ENCODE measurements around the gene PGBD5.

The PGBD5 gene

GRCh38 chr1:230272557-230272956 lies 153.6 kb downstream of the PGBD5 start:
- no peak overlapping the region for H3K27ac ChIP-seq
- TF ChIP-seq, protein P1, sequence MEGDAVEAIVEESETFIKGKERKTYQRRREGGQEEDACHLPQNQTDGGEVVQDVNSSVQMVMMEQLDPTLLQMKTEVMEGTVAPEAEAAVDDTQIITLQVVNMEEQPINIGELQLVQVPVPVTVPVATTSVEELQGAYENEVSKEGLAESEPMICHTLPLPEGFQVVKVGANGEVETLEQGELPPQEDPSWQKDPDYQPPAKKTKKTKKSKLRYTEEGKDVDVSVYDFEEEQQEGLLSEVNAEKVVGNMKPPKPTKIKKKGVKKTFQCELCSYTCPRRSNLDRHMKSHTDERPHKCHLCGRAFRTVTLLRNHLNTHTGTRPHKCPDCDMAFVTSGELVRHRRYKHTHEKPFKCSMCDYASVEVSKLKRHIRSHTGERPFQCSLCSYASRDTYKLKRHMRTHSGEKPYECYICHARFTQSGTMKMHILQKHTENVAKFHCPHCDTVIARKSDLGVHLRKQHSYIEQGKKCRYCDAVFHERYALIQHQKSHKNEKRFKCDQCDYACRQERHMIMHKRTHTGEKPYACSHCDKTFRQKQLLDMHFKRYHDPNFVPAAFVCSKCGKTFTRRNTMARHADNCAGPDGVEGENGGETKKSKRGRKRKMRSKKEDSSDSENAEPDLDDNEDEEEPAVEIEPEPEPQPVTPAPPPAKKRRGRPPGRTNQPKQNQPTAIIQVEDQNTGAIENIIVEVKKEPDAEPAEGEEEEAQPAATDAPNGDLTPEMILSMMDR (IDR thresholded peaks at IDR 0.05), result no peak
- TF ChIP-seq ZFX (IDR thresholded peaks at IDR 0.05; ENCODE audit: borderline replicate concordance), result no peak

DNA sequence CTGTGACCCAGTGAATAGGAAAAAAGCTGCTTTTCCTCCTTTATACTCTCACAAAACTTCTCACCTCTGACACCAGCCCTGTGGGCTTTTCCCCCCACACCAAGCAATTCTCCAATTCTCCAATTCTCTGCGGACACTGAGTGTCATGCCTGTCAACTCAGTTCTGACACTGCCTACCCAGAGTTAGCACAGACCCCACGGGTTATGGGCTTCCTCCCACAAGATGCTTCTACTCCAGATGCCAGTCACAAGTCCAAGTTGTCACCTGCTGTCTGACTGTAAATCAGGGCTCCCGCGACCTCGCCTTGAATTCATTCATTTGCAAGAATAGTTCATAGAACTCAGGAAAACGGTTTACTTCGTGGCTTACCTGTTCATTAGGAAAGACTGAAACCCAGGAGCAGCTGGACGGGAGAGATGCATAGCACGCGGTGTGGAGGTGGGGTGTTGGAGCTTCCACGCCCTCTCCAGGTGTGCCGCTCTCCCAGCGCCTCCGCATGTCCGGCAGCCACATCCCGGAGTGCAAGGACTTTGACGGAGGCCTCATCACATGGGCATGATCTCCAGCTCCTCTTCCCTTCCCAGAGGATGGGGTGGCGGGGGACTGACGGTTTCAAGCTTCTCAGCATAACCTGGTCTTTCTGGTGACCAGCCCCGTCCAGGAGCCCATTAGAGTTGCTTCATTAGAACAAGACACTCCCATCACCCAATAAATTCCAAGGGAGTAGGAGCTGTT lies 154.7 kb downstream of the PGBD5 start:
- no peak overlapping the region for H3K27ac ChIP-seq
- TF ChIP-seq, protein P1 (IDR thresholded peaks at IDR 0.05), result no peak
- no peak for TF ChIP-seq ZFX (IDR thresholded peaks at IDR 0.05; ENCODE audit: borderline replicate concordance)

- TF ChIP-seq ZFX (IDR thresholded peaks at IDR 0.05; ENCODE audit: borderline replicate concordance), result no peak
- TF ChIP-seq, protein P1 (IDR thresholded peaks at IDR 0.05), result no peak
- H3K27ac ChIP-seq, result no peak overlapping the region
These were observed 155.4 kb downstream of the PGBD5 start for GRCh38 chr1:230270559-230271281.

DNA sequence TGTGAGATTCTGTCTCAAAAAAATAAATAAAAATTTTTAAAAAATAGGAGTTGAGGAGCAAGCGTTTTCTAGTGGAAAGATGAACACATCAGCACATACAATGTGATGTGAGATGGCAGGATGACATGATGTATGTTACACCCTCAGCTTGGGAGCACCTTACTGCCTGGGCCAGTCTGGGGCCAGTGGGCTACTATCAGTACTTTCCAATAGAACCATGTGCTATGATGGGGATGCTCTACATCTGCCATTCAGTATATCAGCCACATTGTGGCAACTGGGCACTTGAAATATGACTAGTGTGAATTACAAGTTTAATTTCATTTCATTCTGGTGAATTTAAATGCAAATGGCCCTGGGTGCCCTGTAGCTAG lies 156.0 kb downstream of the PGBD5 start:
- no peak overlapping the region for H3K27ac ChIP-seq
- TF ChIP-seq ZFX (IDR thresholded peaks at IDR 0.05; ENCODE audit: borderline replicate concordance), result no peak
- TF ChIP-seq, protein P1 (IDR thresholded peaks at IDR 0.05), result no peak

DNA sequence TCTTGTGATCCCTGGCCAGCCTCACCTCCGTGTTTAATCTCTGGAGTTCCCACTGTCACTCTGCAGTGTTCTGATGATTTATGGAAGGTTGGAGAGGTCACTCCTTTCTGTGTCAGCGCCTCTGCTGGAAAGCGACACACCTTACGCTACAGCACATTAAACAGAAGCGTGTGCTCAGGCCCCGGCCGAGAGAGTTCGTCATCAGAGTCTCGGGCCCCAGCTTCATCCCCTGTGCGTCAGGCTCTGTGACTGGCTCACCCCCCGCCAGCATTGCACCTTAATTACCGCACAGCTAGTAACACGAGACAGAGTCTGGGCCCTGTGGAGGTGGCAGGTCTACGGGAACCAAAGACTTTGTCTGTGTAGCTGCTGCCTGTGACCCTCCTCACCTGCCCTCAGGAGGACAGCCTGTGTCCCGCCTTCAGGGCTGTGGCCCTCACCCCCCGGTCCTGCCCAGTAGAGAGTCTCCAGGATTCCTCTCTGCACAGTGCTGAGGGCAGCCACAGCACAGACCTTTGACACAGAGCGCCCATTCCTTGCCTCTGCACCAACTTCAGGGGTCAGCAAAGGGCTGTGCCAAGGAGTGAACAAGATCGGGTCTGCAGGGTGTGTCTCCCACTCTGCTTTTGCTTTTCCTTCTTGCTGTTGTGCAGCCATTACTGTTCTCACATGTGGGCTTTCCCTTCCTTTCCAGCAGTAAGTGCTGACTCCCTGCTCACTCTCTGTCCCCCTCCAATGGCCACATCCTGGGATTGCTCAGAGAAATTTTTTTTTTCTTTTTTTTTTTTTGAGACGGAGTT lies 157.6 kb downstream of the PGBD5 start:
- H3K27ac ChIP-seq, result no peak overlapping the region
- TF ChIP-seq, protein P1 (IDR thresholded peaks at IDR 0.05), result peak; percentile 85
- TF ChIP-seq ZFX (IDR thresholded peaks at IDR 0.05; ENCODE audit: borderline replicate concordance), result no peak

DNA sequence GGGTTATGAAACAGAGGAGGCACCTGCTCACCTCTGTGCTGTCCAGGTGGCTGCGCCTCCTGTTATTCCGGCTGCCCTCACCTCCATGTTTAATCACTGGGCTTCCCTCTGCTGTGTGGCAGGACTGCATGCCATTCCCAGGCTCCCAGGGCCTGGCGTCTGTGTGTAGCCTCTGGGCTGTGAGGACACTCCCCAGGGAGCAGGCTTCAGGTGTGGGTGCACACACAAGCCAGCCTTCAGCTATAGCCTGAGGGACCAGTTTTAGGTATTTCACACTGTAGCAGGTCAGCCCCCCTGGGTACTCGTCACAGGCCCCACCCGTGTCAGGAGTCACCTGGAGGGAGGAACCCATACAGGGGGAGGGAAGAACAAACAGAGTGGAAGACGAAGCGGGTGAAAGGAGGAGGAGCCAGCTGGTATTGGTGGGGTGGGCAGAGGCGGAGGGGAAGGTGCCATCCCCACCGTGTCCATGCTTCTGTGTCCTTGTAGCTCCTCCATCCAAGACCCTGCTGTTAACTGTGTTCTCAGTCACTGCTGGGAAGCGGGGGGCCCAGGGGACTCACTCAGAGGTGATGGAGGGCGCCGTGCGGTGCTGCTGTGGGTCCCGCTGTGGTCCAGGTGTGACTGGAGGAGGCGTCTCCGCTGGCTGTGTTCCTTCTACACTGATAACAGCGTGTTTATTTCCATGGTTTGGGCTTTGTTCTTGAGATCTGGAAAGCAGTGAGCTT lies 158.6 kb downstream of the PGBD5 start:
- no peak for TF ChIP-seq ZFX (IDR thresholded peaks at IDR 0.05; ENCODE audit: borderline replicate concordance)
- TF ChIP-seq, protein P1 (IDR thresholded peaks at IDR 0.05), result no peak
- H3K27ac ChIP-seq, result no peak overlapping the region

Data from 22Rv1 (cell line).